Left colon (tissue), 2 donors: ENCODE data around the gene FASTKD1. TPM values are rescaled to one million over a fixed set of nuclear protein-coding genes. Genes with fewer than 3 reads are reported as not detected.
"Not testable (repeated sequence)": the region's sequence is repeated elsewhere in the genome, so short reads cannot be mapped to it uniquely, and the experiment has no call there.

Experiments used
- ATAC-seq: fragments of 200-7000 bp; cut with Tn5 transposase; one replicate; pipeline ENCODE4 v1.9.1; 2020; ENCODE audit warnings: mild to moderate bottlenecking, moderate library complexity
- DNase-seq, 2 donors: peaks; one replicate each; pipeline ENCODE4 v3.0.0-alpha.2; 2020
- intact Hi-C, 2 donors: fragments of 100-400 bp; cut with DNase I in 1 of 2; cut with micrococcal nuclease in 1 of 2; formaldehyde crosslinking; loops; one replicate each; pipeline versions ENCODE4 v1.11.2 to v1.14.0; 2022; cut with DNase I, micrococcal nuclease
- total RNA-seq, 2 donors: library from RNA; stranded (reverse); fragmentation: NEBNext Ultra II Directional; extraction: Animal tissue kit (Norgen Biotek cat#: 25700); gene quantifications; one replicate each; pipeline ENCODE4 v1.2.1, GENCODE V29; 2021
- donor health status: DM: no; HTN: no; CAD: no.
- donor health status: DM: yes; HTN: yes; CAD: no.

Gene FASTKD1
- total RNA-seq, 2 donors from 2014 or later: 65.8 to 69.2 TPM

DNA sequence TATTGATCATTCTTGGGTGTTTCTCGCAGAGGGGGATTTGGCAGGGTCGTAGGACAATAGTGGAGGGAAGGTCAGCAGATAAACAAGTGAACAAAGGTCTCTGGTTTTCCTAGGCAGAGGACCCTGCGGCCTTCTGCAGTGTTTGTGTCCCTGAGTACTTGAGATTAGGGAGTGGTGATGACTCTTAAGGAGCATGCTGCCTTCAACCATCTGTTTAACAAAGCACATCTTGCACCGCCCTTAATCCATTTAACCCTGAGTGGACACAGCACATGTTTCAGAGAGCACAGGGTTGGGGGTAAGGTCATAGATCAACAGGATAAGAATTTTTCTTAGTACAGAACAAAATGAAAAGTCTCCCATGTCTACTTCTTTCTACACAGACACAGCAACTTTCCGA lies 874 bp upstream of the FASTKD1 start:
- intact Hi-C loops: loop anchor here in 1 of 2 donors (10.0 kb wide), 1 partner anchor 110 kb away; no protein-coding TSS in a partner anchor
- DNase-seq, ATAC-seq: not testable (repeated sequence)

DNA sequence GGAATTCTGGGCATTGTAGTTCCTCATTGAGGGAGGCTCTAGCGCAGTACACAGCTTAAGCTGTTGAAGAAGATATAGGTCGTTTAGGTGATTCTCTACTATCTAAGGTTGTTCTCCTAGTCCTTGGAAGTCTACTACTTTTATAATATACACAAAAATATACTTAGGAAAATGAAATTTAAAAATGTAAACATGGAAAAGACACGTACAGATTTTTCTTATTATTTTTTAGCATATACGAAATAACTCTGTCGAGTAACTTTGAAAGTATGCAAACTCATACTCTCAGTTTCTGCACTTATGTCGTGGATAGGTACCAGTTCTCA lies 272 bp upstream of the FASTKD1 start:
- intact Hi-C loops: loop anchor here in 1 of 2 donors (10.0 kb wide), 1 partner anchor 111 kb away; no protein-coding TSS in a partner anchor
- DNase-seq (no peak), ATAC-seq (no peak)

DNA sequence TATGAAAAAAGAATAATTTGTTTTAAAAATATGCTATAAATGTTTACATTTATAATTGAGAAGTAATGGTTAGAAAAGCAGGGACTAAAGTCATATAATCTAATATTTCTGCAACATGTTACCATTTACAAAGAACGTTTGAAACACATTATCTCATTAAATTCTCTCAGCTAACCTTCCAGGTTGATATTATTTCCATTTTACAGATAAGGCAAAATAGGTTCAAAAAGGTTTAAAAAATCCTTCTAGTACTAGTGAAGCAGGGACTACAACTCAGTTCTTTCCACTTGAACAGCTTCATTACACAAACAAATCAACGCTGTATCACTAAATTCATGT lies 875 bp downstream of the FASTKD1 start:
- ATAC-seq (no peak), DNase-seq (no peak)
- intact Hi-C loops: loop anchor here in 1 of 2 donors (10.0 kb wide), 1 partner anchor 112 kb away; no protein-coding TSS in a partner anchor

DNA sequence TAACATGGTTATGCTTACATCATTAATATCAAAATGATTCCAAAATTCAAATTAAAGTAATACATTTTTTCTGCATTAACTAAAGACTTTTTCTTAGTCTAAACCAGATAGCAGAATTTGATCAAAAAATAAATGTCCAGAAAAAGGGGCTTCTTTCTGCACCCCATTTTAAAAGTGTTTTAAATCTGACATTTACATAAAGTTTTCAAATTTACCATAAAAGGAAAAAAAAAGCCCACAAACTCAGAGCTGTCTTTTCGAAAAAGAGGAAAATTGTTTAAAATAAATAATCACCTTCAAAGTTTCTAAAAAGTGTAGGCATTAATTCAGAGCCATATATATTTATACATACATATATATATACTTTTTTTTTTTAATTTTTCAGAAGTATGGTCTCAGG lies 1.5 kb downstream of the FASTKD1 start:
- intact Hi-C loops: loop anchor here in 1 of 2 donors (10.0 kb wide), 1 partner anchor 113 kb away; no protein-coding TSS in a partner anchor
- DNase-seq: no peak
- no peak for ATAC-seq

DNA sequence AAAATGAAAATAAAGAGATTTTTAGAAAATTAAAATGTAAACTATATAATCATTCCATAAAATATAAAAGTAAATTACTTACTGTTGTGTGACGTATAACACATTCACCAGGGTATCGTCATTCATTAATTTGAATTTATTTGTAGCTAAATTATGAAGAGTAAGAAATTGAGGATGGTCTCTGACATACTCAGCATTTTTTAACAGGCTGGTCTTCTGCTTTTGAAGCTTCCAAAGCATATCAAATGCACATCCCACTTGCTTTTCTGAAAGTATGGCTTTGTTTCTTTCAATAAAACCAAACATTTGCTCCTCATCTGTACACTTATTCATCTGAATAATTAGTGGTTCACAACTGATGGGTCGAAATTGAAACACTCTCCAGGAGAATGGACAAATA lies 2.1 kb downstream of the FASTKD1 start:
- DNase-seq (no peak), ATAC-seq (no peak)
- intact Hi-C loops: loop anchor here in 1 of 2 donors (10.0 kb wide), 1 partner anchor 113 kb away; no protein-coding TSS in a partner anchor

DNA sequence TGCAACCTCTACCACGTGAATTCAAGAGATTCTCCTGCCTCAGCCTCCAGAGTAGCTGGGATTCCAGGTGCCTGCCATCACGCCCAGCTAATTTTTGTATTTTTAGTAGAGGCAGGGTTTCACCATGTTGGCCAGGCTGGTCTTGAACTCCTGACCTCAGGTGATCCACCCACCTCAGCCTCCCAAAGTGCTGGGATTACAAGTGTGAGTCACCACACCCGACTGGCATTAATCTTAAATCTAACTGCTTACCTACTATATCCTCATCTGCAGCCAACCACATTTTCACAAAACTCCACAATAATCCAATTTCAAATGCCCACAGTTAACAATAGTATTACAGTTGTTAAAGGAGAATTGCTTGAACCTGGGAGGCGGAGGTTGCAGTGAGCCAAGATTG lies 2.9 kb downstream of the FASTKD1 start:
- intact Hi-C loops: loop anchor here in 1 of 2 donors (10.0 kb wide), 1 partner anchor 114 kb away; no protein-coding TSS in a partner anchor
- DNase-seq, ATAC-seq: not testable (repeated sequence)

DNA sequence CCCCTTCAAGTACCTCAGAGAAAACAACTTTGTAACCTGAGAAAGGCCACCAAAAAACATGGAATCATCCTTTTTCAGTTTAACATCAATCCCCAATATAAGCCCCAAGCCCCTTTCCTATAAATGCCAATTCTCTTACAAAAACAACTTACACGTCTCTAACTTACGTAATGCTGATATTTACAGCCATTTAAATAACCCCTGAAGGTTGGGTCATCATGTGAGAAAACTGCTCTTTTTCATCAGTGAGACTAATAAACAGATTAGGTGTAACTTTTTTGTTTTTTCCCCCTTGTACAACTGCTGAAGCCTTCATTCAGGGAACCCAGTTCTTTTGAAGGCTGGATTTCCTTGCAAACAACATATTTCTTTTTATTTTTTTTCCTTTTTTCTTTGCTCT lies 3.7 kb downstream of the FASTKD1 start:
- intact Hi-C loops: loop anchor here in 1 of 2 donors (10.0 kb wide), 1 partner anchor 115 kb away; no protein-coding TSS in a partner anchor
- ATAC-seq: no peak
- no peak for DNase-seq

DNA sequence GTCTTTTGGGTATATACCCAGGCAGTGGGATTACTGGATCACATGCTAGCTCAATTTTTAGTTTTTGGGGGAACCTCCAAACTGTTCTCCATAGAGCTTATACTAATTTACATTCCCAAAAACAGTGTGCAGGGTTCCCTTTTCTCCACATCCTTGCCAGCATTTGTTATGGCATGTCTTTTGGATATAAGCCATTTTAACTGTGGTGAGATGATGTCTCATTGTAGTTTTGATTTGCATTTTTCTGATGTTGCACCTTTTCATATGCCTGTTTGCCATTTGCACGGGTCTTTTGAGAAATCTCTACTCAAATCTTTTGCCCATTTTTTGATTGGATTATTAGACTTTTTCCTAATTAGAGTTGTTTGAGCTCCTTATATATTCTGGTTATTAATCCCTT lies 8.0 kb downstream of the FASTKD1 start:
- ATAC-seq: no peak
- intact Hi-C loops: no loop called here
- no peak for DNase-seq

DNA sequence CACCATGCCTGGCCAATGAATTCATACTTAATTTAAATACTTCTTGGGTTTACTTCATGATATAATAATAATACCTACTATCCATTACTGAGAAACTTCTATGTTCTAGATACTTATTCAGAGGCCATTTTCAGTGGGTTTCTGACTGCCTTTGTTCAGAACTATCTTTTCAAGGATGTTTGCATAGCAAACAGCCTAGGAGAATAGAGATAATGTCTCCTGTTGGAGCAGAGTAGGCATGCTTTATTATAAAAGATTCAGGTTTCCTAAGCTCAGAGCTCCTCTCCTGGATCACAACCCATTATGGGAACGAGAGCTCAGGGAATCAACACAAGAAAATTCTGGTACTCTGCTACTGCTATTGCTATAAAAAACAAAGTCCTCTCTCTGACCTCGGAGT lies 11.1 kb downstream of the FASTKD1 start:
- peak; percentile 11 for ATAC-seq
- intact Hi-C loops: no loop called here
- no peak for DNase-seq

DNA sequence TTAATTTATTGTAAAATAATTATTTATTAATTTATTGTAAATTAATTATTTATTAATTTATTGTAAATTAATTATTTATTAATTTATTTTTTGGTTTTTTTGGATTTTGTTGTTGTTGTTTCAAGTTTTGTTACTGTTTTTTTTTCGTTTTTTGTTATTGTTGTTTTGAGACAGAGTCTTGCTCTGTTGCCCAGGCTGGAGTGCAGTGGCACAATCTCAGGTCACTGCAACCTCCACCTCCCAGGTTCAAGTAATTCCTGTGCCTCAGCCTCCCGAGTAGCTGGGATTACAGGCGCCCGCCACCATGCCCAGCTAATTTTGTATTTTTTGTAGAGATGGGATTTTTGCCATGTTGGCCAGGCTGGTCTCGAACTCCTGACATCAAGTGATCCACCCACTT lies 11.6 kb downstream of the FASTKD1 start:
- DNase-seq, ATAC-seq, intact Hi-C loops: not testable (repeated sequence)

DNA sequence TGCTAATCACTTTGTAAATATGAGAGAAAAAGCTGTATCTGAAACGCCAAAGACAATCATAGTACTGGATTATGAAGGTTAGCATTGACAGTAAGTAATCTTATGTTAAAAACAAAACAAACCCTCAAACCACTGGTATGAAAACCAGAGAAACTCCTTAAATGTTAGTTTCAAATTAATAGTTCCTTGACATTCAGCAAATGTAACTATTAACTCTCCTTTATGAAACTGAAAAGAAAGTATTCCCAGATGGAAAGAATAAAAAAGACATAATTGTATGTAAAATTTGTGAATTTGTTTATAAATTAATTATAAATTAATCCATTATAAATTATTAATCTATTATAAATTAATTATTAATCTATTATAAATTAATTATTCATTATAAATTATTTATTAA lies 12.3 kb downstream of the FASTKD1 start:
- DNase-seq (no peak), ATAC-seq (no peak)
- intact Hi-C loops: no loop called here

DNA sequence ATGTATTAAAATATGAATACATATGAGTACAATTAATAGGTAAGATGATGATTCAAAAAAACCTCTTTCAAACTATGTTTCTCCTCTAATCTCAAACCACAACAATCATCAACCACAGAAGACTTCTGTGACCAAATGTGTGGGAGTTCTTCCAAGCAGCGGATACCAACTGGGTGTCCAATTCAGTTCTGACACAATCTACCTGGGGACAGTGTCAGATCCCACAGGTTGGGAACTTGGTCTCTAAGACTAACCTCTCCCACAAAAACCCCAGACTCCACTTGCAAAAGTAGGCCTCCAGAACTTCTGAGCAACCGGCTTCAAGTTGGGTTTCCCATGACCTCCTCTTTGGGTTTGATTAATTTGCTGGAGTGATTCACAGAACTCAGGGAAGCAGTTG lies 26.9 kb downstream of the FASTKD1 start:
- intact Hi-C loops: no loop called here
- ATAC-seq (no peak), DNase-seq (no peak)

DNA sequence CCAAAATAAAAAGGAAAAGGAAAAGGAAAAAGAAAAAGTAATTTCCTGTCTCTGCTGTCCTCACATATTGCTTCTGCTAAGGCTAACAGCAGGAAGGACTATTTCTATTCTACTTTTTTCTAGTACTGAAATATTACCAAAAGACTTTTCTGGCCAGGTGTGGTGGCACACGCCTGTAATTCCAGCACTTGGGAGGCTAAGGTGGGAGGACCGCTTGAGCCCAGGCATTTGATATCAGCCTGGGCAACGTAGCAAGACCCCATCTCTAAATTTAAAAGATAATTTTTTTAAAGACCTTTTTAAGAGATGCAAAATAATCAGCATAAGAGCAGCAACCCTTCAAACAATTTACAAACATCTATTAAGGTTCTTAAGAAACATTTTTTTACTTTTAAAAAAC lies 31.2 kb downstream of the FASTKD1 start:
- DNase-seq (no peak), ATAC-seq (no peak)
- intact Hi-C loops: no loop called here

DNA sequence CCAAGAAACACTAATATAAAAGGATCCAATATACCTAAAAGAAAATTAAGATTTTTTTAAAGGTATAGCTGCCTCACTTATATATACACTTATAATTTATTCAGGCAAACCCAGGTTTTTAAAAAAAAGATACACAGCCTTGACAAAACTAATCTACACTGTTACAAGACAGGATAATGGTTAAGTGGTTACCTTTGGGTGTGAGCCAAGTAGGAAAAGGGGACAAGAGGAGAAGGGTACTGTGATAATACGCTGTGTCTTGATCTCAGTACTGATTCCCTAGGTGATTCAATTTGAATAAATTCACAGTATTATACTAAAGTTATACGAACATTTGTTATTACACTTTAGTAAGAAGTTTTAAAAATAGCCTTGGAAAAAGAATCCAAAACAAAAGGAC lies 33.5 kb downstream of the FASTKD1 start:
- intact Hi-C loops: no loop called here
- DNase-seq: no peak
- no peak for ATAC-seq

DNA sequence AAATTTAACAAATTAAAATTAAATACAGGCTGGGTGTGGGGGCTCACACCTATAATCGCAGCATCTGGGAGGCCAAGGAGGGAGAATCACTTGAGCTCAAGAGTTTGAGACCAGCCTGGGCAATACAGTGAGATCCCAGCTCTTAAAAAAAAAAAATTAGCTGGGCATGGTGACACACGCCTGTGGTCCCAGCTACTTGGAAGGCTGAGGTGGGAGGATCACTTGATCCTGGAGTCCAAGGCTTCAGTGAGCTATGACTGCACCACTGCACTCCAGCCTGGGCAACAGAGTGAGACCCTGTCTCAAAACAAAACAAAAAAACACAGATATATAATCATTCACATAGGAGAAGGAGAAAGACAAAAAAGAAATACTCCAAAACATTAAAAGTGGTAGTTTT lies 34.2 kb downstream of the FASTKD1 start:
- ATAC-seq, intact Hi-C loops, DNase-seq: not testable (repeated sequence)

DNA sequence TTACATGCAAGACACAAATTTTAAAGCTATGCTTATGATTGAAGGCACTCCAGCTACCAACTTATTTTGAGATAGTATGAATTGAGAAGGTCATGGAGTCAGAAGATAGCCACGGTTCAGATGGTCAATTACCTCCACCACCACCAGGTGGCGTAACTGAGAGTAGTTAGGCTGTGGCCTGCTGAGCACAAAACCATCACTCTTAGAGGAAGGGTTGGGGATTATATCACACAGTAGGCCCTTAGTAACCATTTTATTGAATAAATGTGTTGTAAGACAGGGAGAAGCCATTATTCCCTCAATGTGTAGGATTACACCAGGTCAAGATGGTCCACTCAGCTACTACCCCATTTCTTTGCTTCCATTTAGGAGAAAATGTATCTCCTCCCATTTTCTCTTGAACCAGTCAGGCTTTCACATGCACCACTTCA lies 45.4 kb downstream of the FASTKD1 start:
- intact Hi-C loops: loop anchor here in 1 of 2 donors (10.0 kb wide), 1 partner anchor 397 kb away; no protein-coding TSS in a partner anchor
- peak; percentile 77 for ATAC-seq
- peak; percentile 31 to 80 for DNase-seq

DNA sequence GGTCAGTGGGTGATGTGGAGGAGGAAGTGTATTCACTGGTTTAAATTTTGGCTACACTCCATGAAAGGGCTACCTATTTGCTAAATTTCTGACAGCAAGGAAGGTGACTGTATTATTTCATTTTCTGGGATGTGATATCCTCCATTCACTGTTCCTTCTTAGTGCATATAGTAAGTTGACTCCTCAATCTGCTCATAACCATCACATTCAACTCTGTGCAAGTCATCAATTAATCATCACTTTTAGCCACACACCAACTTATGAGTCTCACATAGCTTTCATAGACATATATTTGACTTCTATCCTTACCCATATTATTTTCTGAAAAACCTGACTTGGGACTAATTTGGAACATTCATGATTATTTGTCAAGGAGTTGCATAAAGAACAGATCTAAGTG lies 47.2 kb downstream of the FASTKD1 start:
- no peak for DNase-seq
- intact Hi-C loops: loop anchor here in 1 of 2 donors (10.0 kb wide), 1 partner anchor 398 kb away; no protein-coding TSS in a partner anchor
- ATAC-seq: no peak

DNA sequence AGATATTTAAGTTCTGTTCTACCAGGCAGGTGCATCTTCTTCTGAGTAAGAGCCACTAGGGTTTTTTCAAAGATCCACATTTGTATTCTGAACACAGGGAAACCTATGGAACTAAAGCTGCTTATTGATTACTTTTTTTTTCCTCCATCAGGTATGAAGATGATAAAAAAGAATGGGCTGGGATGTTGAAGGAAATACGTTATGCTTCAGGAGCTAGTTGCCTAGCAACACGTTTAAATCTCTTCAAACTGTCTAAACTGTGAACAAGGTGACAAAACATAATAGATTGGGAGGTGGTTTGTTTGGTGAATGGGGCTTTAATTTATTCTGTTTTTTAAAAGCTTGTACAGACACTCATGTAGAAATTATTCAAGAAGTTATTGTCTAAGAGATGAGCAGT lies 48.2 kb downstream of the FASTKD1 start:
- DNase-seq (no peak), ATAC-seq (no peak)
- intact Hi-C loops: loop anchor here in 1 of 2 donors (10.0 kb wide), 1 partner anchor 399 kb away; no protein-coding TSS in a partner anchor

DNA sequence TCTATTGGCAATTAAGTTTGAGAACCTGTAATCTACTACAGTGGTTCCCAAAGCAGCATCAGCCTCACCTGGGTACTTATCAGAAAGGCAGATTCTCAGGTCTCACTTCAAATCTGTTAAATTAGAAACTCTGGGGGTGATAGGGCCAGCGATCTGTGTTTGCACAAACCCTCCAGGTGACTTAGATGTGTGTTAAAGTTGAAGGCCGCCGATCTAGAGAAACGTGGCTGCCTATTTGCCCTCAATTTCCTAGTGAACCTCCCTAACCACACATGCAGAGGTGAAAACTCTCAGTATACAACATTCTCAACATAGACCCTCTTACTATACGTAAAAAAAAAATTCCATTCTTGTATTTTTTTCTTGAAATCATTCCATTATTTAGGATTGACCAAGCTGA lies 50.0 kb downstream of the FASTKD1 start:
- DNase-seq: no peak
- intact Hi-C loops: loop anchor here in 1 of 2 donors (10.0 kb wide), 1 partner anchor 401 kb away; no protein-coding TSS in a partner anchor
- ATAC-seq: no peak

DNA sequence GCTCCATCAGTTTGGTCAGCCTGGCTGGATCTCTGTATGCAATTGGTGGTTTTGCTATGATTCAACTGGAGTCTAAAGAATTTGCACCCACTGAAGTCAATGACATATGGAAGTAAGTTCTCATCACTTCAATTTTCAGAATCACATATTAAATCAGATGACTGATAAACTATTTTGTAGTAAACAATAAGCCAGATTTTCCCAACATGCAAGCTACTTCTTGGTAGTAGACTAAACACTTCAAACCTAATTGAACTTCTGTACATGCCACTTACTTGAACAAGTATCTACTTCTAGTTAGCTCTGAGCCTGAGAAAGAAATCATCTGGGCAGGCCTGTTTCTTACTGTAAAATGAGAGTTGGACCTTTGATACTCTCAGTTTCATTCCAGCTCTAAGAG lies 52.8 kb downstream of the FASTKD1 start:
- ATAC-seq (no peak), DNase-seq (no peak)
- intact Hi-C loops: loop anchor here in 1 of 2 donors (10.0 kb wide), 1 partner anchor 404 kb away; no protein-coding TSS in a partner anchor

DNA sequence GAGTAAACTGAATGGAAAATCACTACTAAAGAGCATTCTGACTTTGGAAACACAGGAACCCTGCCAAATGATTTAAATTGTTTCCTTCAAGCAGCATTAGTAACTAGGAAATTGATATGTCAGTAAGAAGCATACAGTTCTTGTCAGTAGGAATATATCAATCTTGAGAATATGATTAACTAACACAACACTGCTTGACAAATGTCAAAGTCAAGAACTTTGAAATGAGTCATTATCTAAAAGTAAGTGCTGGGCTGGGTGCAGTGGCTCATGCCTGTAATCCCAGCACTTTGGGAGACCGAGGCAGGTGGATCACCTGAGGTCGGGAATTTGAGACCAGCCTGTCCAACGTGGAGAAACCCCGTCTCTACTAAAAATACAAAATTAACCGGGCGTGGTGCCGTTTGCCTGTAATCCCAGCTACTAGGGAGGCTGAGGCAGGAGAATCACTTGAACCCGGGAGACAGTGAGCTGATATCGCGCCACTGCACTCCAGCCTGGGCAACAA lies 57.1 kb downstream of the FASTKD1 start:
- DNase-seq, ATAC-seq, intact Hi-C loops: not testable (repeated sequence)
